MCF 10A (cell line): ENCODE results near the gene TFPT. TPM values are rescaled to one million over a fixed set of nuclear protein-coding genes. Genes with fewer than 3 reads are reported as not detected.

ENCODE experiments used
- BruUV-seq: library from RNA; stranded (reverse); fragments of 400-500 nt; replicated peaks from 2 replicates; lab custom pipeline; 2021; lab: Mats Ljungman, UMichigan
- CTCF ChIA-PET: fragments of 300-600 bp; sonication (Branson Sonifier 250); formaldehyde crosslinking; extraction: SDS; loops from one replicate; lab custom pipeline; 2021; ENCODE audit warnings: antibody characterized with exemption, inconsistent platforms; lab: Yijun Ruan, JAX
- POLR2A ChIA-PET: fragments of 300-600, 350-650 bp; sonication (Branson Sonifier 250); formaldehyde crosslinking; extraction: SDS; loops from one replicate; lab custom pipeline; 2020; ENCODE audit warnings: antibody characterized with exemption, inconsistent platforms; lab: Yijun Ruan, JAX
- DNase-seq: peaks from one replicate; pipeline ENCODE4 v3.0.0-alpha.2; 2018; ENCODE audit not compliant: unreplicated experiment
- H3K27ac Mint-ChIP-seq: one replicate; pipeline ENCODE4 v1.8.0; 2022; ENCODE audit warnings: mild to moderate bottlenecking, low read depth, mixed read lengths; ENCODE audit not compliant: unreplicated experiment
- H3K27me3 Mint-ChIP-seq: one replicate; pipeline ENCODE4 v1.8.0; 2022; ENCODE audit warnings: mixed read lengths; ENCODE audit not compliant: insufficient read depth, unreplicated experiment
- H3K36me3 Mint-ChIP-seq: one replicate; pipeline ENCODE4 v1.8.0; 2022; ENCODE audit warnings: mild to moderate bottlenecking, moderate library complexity, mixed read lengths; ENCODE audit not compliant: insufficient read depth, unreplicated experiment
- H3K4me1 Mint-ChIP-seq: one replicate; pipeline ENCODE4 v1.8.0; 2022; ENCODE audit warnings: mixed read lengths; ENCODE audit not compliant: insufficient read depth, unreplicated experiment
- H3K4me3 Mint-ChIP-seq: one replicate; pipeline ENCODE4 v1.8.0; 2022; ENCODE audit warnings: mild to moderate bottlenecking, moderate library complexity, mixed read lengths; ENCODE audit not compliant: unreplicated experiment
- H3K9me3 Mint-ChIP-seq: one replicate; pipeline ENCODE4 v1.8.0; 2022; ENCODE audit warnings: mixed read lengths; ENCODE audit not compliant: unreplicated experiment
- intact Hi-C: fragments of 100-400 bp; cut with micrococcal nuclease; formaldehyde crosslinking; loops from 2 replicates; pipeline ENCODE4 v1.14.1; 2022
- total RNA-seq: library from RNA; stranded (reverse); gene quantifications from 2 replicates; pipeline ENCODE4 v1.2.3, GENCODE V29; 2022
- TF ChIP-seq, protein P1 (sequence below): fragments of 200-600 bp; IDR thresholded peaks from one replicate; pipeline ENCODE4 v1.8.0; 2022; ENCODE audit warnings: antibody characterized with exemption, mild to moderate bottlenecking; ENCODE audit not compliant: unreplicated experiment

TFPT gene
- total RNA-seq, 1 experiment from 2014 or later = 22.8 TPM

DNA sequence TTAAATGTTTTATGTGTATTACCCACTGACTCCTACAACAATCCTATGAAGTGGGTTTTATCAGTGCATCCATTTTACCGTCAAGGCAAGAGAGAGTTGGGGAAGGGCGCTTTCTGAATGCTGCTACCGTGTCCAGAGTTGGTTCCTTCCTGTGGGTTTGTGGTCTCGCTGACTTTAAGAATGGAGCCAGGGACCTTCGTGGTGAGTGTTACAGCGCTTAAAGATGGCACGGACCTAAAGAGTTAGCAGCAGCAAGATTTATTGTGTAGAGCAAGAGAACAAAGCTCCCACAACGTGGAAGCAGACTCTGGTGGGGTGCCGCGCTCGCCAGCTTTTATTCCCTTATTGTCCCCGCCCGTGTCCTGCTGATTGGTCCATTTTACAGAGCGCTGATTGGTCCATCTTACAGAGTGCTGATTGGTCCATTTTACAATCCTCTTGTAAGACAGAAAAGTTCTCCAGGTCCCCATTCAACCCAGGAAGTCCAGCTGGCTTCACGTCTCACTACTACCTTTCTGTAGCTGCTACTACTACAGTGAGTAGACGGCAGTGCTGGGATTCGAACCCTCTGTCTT lies 20.9 kb downstream of the TFPT start:
- TF ChIP-seq, protein P1, sequence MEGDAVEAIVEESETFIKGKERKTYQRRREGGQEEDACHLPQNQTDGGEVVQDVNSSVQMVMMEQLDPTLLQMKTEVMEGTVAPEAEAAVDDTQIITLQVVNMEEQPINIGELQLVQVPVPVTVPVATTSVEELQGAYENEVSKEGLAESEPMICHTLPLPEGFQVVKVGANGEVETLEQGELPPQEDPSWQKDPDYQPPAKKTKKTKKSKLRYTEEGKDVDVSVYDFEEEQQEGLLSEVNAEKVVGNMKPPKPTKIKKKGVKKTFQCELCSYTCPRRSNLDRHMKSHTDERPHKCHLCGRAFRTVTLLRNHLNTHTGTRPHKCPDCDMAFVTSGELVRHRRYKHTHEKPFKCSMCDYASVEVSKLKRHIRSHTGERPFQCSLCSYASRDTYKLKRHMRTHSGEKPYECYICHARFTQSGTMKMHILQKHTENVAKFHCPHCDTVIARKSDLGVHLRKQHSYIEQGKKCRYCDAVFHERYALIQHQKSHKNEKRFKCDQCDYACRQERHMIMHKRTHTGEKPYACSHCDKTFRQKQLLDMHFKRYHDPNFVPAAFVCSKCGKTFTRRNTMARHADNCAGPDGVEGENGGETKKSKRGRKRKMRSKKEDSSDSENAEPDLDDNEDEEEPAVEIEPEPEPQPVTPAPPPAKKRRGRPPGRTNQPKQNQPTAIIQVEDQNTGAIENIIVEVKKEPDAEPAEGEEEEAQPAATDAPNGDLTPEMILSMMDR = no peak
- BruUV-seq = no TSS peak
- Mint-ChIP-seq H3K27ac (no peak overlapping the region), H3K36me3 (no peaks in the 10 kb centered on the region), H3K9me3 (no peaks in the 10 kb centered on the region), H3K4me1 (peaks cover 10% of the 10 kb centered on the region), H3K27me3 (peaks cover 16% of the 10 kb centered on the region), H3K4me3 (no peak overlapping the region)
- DNase-seq = no peak
- intact Hi-C loops = no loop called here
- ChIA-PET POLR2A (interaction anchor here (0.6 kb wide), 1 partner anchor 1387 kb away, joined by 4 read pairs; no protein-coding TSS in a partner anchor), CTCF (interaction anchor here (0.7 to 2.7 kb wide), 4 partner anchors 138 to 1065 kb away, joined by 3 to 8 read pairs (median 4); no protein-coding TSS in a partner anchor)

DNA sequence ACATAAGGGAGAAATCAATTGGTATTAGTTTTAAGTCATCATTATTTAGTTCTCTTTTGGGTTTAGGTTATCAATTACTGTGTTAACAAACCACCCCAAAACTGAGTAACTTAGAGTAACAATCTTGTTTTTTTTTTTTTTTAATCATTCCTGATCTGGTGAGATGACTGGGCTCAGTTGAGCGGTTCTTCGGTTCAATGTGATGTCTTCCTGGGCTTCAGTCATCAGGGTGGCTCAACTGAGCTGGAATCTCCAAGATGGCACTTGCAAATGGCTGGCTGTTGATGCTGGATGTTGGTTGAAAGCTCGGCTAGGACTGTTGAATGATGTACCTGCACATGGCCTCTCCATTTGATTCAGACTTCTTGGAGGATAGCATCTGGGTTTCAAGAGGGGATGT lies 31.0 kb downstream of the TFPT start:
- H3K36me3 Mint-ChIP-seq = no peaks in the 10 kb centered on the region
- POLR2A ChIA-PET = interaction anchor here (0.8 kb wide), 1 partner anchor 12 kb away, joined by 3 read pairs; no protein-coding TSS in a partner anchor

DNA sequence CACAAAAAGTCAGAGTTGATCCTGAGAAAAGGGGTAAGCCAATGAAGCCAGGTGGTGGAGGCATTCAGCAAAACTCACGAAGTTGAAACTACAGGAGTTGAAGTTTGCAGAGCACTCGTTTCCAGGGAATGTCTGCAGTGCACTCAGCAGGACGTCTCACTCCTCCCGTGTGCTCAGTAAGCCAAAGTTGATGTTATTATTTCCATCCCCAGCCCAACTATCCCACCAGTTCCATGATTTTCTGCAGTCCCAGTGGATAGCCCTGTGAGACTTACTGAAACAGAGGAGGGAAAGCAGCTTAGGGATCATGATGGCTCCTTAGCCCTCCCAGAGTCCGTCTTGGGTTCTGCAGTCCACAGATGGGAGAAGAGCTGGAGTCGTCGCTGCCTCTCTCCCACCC lies 34.4 kb downstream of the TFPT start, which contains the start of gene TARM1:
Gene TARM1, minus strand, starts transcription at position 334 of the 400 bp plus-strand sequence. Its CDS starts 25 bp downstream, at position 309.
- ChIA-PET CTCF (interaction anchor here (0.7 kb wide), 1 partner anchor 239 kb away, joined by 3 read pairs; no protein-coding TSS in a partner anchor), POLR2A (no interaction called here)
- no peaks in the 10 kb centered on the region for H3K27me3 Mint-ChIP-seq
- H3K9me3 Mint-ChIP-seq = peaks cover 17% of the 10 kb centered on the region
- BruUV-seq = no TSS peak
- DNase-seq = no peak
- H3K4me3 Mint-ChIP-seq = no peak within 1 kb of the TSS
- no peak within 1 kb of the TSS for H3K27ac Mint-ChIP-seq
- intact Hi-C loops = no loop called here
- TF ChIP-seq, protein P1 = no peak
- no peaks in the 10 kb centered on the region for H3K36me3 Mint-ChIP-seq
- no peaks in the 10 kb centered on the region for H3K4me1 Mint-ChIP-seq

More for the DNA sequence above, 31.0 kb downstream of the TFPT start:
- no peak overlapping the region for H3K4me3 Mint-ChIP-seq
- DNase-seq = no peak
- peaks cover 13% of the 10 kb centered on the region for H3K9me3 Mint-ChIP-seq
- H3K4me1 Mint-ChIP-seq = no peaks in the 10 kb centered on the region
- BruUV-seq = no TSS peak
- intact Hi-C loops = no loop called here
- H3K27me3 Mint-ChIP-seq = no peaks in the 10 kb centered on the region
- CTCF ChIA-PET = interaction anchor here (1.5 kb wide), 1 partner anchor 292 kb away, joined by 5 read pairs; no protein-coding TSS in a partner anchor
- TF ChIP-seq, protein P1 = no peak
- no peak overlapping the region for H3K27ac Mint-ChIP-seq

DNA sequence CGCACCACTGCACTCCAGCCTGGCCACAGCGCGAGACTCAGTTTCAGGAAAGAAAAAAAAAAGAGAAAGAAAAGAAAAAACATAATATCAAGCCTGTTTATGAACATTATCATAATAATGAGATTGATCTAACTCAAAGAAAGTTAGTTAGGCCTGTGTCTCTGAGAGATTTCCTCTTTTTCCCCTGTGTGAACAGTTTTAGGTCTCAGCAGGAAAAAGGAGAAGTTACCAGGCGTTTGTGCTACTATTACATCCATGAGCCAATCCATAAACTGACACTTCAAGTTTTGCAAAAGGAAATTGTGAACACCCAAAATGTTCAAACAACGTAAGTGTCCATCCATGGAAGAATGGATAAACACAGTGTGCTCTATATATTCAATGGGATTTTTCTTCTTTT lies 38.1 kb downstream of the TFPT start:
- intact Hi-C loops = no loop called here
- H3K4me3 Mint-ChIP-seq = no peak overlapping the region
- no peaks in the 10 kb centered on the region for H3K4me1 Mint-ChIP-seq
- H3K9me3 Mint-ChIP-seq = peaks cover 20% of the 10 kb centered on the region
- H3K36me3 Mint-ChIP-seq = no peaks in the 10 kb centered on the region
- H3K27ac Mint-ChIP-seq = no peak overlapping the region
- BruUV-seq = no TSS peak
- ChIA-PET CTCF (no interaction called here), POLR2A (no interaction called here)
- H3K27me3 Mint-ChIP-seq = no peaks in the 10 kb centered on the region
- no peak for DNase-seq
- TF ChIP-seq, protein P1 = no peak
